ENCODE measurements around the gene CDKL1. TPM values are rescaled to one million over a fixed set of nuclear protein-coding genes. Genes with fewer than 3 reads are reported as not detected.
"Not testable (repeated sequence)": the region's sequence is repeated elsewhere in the genome, so short reads cannot be mapped to it uniquely, and the experiment has no call there.

Gene CDKL1
- total RNA-seq, 4 donors from 2014 or later, result 2.9 to 16.6 (median 11.5) TPM

- no peak for DNase-seq
- Histone ChIP-seq H3K4me1 (peaks cover 0 to 46% (median 21%) of the 10 kb centered on the region in 3 donors), H3K27me3 (no peaks in the 10 kb centered on the region), H3K27ac (no peak overlapping the region), H3K4me3 (no peak overlapping the region), H3K9me3 (no peaks in the 10 kb centered on the region), H3K36me3 (no peaks in the 10 kb centered on the region)
- TF ChIP-seq CTCF (IDR thresholded peaks at IDR 0.05), result no peak
- 84 to 94% methylated on average over 4 of the region's 4 CpGs for WGBS, 2 donors
- intact Hi-C loops (cut with DNase I), result no loop called here
Observed at GRCh38 chr14:50366589-50366988, 30.1 kb downstream of the CDKL1 start.

- 70 to 86% methylated on average over 3 of the region's 3 CpGs for WGBS, 2 donors
- TF ChIP-seq POLR2A (IDR thresholded peaks at IDR 0.05), result no peak
- TF ChIP-seq CTCF (IDR thresholded peaks at IDR 0.05), result no peak
Observed at GRCh38 chr14:50366115-50366514, 30.6 kb downstream of the CDKL1 start.

GRCh38 chr14:50365572-50365971, 31.1 kb downstream of the CDKL1 start:
- H3K9me3 ChIP-seq; H3K27me3 ChIP-seq; DNase-seq; H3K27ac ChIP-seq; H3K4me3 ChIP-seq; H3K36me3 ChIP-seq; intact Hi-C loops (cut with DNase I): not testable (repeated sequence)
- 74 to 79% methylated on average over 6 to 7 of the region's 7 CpGs for WGBS, 2 donors
- H3K4me1 ChIP-seq, result peaks cover 0 to 55% (median 21%) of the 10 kb centered on the region in 3 donors

More at GRCh38 chr14:50366115-50366514, 30.6 kb downstream of the CDKL1 start:
- no peak for DNase-seq
- no peak overlapping the region for H3K27ac ChIP-seq
- no peaks in the 10 kb centered on the region for H3K36me3 ChIP-seq
- H3K4me1 ChIP-seq, result peaks cover 0 to 51% (median 21%) of the 10 kb centered on the region in 3 donors
- intact Hi-C loops (cut with DNase I), result no loop called here
- H3K9me3 ChIP-seq, result no peaks in the 10 kb centered on the region
- H3K4me3 ChIP-seq, result no peak overlapping the region
- no peaks in the 10 kb centered on the region for H3K27me3 ChIP-seq

- intact Hi-C loops (cut with DNase I), result no loop called here
- DNase-seq, result no peak
- TF ChIP-seq POLR2A (IDR thresholded peaks at IDR 0.05), result no peak
- peak in 1 of 6 experiments; percentile 23 for TF ChIP-seq CTCF (IDR thresholded peaks at IDR 0.05)
Observed at GRCh38 chr14:50364792-50365191, 31.9 kb downstream of the CDKL1 start.

GRCh38 chr14:50363714-50364111, 33.0 kb downstream of the CDKL1 start:
- WGBS, 2 donors, result 7 to 16% methylated on average over 3 to 4 of the region's 4 CpGs
- Histone ChIP-seq H3K4me3 (peak overlapping the region in 3 of 4 donors; percentile 5 to 53 (median 24)), H3K36me3 (peaks cover 0 to 3% (median 0%) of the 10 kb centered on the region in 3 donors), H3K27me3 (no peaks in the 10 kb centered on the region), H3K9me3 (no peaks in the 10 kb centered on the region), H3K27ac (peak overlapping the region; percentile 65 to 88 (median 75)), H3K4me1 (peaks cover 0 to 61% (median 21%) of the 10 kb centered on the region in 3 donors)
- intact Hi-C loops (cut with DNase I), result no loop called here
- DNase-seq, result no peak
- TF ChIP-seq POLR2A (IDR thresholded peaks at IDR 0.05), result no peak
- no peak for TF ChIP-seq CTCF (IDR thresholded peaks at IDR 0.05)

More at GRCh38 chr14:50364792-50365191, 31.9 kb downstream of the CDKL1 start:
- no peaks in the 10 kb centered on the region for H3K9me3 ChIP-seq
- peak overlapping the region in 2 of 4 donors; percentile 71 to 79 for H3K27ac ChIP-seq
- WGBS, 2 donors, result 48 to 59% methylated on average over 1 of the region's 1 CpG
- no peaks in the 10 kb centered on the region for H3K36me3 ChIP-seq
- no peaks in the 10 kb centered on the region for H3K27me3 ChIP-seq
- peaks cover 0 to 61% (median 21%) of the 10 kb centered on the region in 3 donors for H3K4me1 ChIP-seq
- H3K4me3 ChIP-seq, result no peak overlapping the region

Data from esophagus squamous epithelium (tissue), 5 donors.